ENCODE data around the gene OR6B1. TPM values are rescaled to one million over a fixed set of nuclear protein-coding genes. Genes with fewer than 3 reads are reported as not detected.

OR6B1 gene
- 0.03 TPM in 1 of 2 replicates, not detected in the other for total RNA-seq
- not detected for polyA plus RNA-seq (2012)

DNA sequence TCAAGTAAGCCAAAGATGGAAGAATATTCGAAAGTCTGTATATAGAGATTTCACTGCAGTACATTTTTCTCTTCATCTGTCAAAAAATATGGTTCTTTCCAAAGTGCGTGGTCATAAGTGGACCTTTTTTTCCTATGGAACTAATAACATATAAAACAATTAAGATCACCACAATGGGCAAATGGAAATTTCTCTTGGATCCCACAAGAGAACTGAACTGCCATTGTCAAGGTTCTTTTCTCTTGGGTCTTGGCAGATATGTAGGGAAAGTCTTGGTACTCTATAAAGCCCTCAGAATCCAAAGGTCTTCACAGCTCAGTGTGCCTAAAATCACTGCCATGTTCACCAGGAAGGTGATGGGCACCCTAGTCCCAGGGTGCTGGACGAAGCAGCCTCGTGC lies at the start of gene OR6B1:
Gene OR6B1, plus strand, starts transcription at position 301 of the 400 bp plus-strand sequence. CDS start 3,677 bp downstream, outside the sequence.
- no peak for DNase-seq (ENCODE audit: low read depth)

GRCh38 chr7:143953421-143953820 lies 46.7 kb upstream of the OR6B1 start:
- no peak for DNase-seq (ENCODE audit: low read depth)

- DNase-seq (ENCODE audit: low read depth) = no peak
These were observed 46.0 kb upstream of the OR6B1 start for GRCh38 chr7:143954135-143954534.

- DNase-seq (ENCODE audit: low read depth) = no peak
These were observed 45.6 kb upstream of the OR6B1 start, which contains the start of gene OR2F1 for GRCh38 chr7:143954544-143954943. OR2F1 (plus strand) TSS chr7:143954844; CDS start chr7:143959971, 5,127 bp downstream.

DNA sequence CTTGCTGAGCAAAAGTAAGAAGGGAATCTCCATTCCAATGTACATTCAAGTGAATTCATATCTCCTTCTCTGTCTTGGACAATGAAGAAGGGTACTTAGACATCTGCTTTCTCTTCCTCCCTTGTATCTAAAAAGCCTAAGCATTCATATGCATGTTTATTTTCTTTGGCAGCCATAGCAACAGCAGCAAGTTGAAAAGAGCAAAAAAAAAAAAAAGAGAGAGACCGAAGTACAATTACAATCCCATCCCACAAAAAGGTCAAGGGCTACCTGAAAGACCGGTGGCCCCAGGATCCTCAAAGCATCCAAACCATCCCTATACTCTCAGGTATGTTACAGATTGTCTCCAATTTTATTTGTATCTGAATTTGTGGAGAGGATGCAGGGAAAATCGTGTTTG lies 41.3 kb upstream of the OR6B1 start:
- peak; percentile 15 for DNase-seq (ENCODE audit: low read depth)

DNA sequence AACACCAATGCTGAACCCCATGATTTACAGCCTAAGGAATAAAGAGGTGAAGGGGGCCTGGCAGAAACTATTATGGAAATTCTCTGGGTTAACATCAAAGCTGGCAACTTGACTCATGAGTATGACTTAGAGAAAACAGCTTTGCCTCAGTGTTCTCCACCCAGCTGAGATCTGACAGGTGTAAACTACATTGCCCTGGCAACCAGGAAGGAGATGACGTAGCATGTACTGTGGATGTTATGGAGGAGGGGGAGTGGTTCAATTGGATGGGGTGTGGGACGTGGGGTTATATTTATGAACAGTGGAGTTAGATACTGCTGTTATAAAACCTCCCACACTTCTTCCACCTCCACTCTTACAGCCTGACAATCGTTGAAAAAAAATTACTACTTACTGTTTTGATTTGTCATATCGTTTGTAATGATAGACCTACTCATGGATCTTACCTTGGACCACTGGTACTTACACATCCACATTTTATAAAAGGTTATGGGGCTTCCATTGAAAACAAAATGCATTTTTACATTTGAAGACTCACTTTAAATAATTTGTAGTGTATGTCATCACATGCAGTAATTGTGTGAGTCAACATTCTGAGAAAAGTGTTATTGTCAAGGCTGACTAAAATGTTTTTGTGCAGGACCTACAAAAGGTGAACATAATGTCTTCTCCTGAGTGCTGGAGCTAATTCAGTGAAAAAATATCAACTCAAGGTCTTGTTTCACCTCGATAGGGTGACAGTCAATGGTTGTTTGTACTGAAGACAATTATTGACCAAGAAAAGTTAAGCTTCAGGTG lies 39.1 kb upstream of the OR6B1 start:
- no peak for DNase-seq (ENCODE audit: low read depth)

DNA sequence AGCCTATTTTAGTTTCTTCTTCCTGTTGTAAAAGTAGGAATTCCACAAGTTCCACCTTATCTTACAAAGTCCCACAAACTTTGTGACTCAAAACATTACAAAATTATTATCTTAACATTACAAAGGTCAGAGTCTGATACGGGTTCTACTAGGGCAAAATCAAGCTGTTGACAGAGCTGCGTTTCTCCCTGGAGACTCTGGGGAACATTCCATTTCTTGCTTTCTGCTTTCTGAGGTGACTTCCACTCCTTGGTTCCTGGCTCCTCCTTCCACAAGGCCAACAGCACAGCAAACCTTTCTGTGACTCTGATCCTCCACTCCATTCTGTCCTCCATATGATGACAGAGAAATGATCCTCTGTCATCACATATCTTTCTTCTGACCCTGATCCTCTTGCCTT lies 34.8 kb upstream of the OR6B1 start:
- no peak for DNase-seq (ENCODE audit: low read depth)

GRCh38 chr7:143967398-143967797 lies 32.7 kb upstream of the OR6B1 start:
- DNase-seq (ENCODE audit: low read depth) = no peak

GRCh38 chr7:143973870-143974416 lies 26.2 kb upstream of the OR6B1 start:
- DNase-seq (ENCODE audit: low read depth) = no peak

GRCh38 chr7:143974459-143974858 lies 25.7 kb upstream of the OR6B1 start:
- no peak for DNase-seq (ENCODE audit: low read depth)

DNA sequence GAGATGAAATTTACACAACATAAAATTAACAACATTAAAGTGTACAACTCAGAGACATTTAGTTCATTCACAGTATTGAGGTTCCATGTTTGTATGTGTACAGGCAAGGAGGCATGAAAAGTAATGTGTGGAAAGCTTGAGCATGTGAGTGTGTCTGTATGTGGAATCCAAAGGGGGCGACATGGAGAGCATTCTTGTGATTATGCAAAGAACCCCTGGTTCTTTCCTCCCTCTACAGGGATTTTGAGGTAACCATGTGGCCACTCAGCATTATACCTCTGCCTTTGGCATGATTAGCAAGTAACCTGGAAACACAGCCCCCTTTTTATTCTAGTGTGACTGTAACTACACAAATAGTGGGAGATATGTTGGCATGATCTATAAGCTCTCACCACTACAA lies 24.5 kb upstream of the OR6B1 start:
- DNase-seq (ENCODE audit: low read depth) = no peak

GRCh38 chr7:143978585-143978984 lies 21.5 kb upstream of the OR6B1 start:
- no peak for DNase-seq (ENCODE audit: low read depth)

DNA sequence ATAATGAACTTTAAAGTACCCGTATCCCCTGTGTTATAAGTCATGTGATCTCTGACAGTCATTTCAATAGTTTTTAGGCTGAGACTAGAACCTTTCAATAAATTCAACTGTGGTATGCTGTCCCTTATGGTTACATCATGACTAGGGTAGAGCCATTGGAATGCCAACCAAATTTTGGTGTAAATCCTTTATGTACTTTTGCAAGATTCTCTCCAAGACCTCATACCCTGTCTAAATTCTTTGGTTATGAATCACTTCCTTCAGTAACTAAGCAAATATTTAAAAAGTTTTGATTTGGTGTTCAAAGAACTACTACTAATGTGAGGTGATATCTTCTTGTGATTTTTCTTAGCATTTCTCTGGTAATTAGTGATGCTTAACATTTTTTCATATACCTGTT lies 20.8 kb upstream of the OR6B1 start:
- peak; percentile 60 for DNase-seq (ENCODE audit: low read depth)

DNA sequence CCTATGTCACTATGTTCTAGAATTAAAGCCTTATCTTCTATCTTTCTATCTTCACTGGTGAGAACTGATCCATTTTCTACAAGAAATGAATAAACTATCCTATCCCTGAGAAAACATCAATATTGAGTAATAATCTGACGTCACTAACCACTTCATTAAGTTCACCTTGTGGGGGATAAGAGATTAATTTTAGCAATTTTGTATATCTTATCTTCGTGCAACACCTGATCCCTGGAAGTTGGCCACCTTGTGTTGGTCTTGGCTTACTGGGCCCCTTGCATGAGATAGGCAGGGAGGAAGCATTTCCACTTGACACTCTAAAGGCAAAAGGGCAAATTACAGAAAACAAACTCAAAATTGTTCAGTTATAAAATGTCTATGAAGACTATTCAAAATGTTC lies 20.1 kb upstream of the OR6B1 start:
- no peak for DNase-seq (ENCODE audit: low read depth)

DNA sequence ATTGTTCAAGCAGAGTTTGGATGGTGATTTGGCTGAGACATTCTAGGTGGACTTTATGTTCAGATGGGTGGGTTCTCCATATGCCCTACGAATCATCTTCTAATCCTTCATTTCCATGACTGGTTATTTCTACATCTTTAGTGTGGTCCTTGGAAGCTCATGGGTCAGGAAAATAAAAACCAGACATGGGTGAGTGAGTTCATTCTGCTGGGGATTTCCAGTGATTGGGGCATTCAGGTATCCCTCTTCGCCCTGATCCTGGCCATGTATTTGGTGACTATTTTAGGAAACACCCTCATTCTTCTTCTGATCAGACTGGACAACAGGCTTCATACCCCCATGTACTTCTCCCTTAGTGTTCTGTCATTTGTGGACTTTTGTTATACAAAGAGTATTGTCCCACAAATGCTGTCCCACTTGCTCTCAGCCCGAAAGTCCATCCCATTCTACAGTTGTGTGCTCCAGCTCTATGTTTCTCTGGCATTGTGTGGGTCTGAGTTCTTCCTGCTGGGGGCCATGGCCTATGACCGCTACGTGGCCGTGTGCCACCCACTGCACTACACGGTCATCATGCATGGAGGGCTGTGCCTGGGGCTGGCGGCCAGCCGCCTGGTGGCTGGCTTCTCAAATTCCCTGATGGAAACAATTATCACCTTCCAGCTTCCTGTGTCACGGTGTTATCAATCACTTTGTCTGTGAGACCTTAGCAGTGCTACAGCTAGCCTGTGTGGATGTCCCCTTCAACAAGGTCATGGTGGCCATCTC lies 19.2 kb upstream of the OR6B1 start:
- no peak for DNase-seq (ENCODE audit: low read depth)

DNA sequence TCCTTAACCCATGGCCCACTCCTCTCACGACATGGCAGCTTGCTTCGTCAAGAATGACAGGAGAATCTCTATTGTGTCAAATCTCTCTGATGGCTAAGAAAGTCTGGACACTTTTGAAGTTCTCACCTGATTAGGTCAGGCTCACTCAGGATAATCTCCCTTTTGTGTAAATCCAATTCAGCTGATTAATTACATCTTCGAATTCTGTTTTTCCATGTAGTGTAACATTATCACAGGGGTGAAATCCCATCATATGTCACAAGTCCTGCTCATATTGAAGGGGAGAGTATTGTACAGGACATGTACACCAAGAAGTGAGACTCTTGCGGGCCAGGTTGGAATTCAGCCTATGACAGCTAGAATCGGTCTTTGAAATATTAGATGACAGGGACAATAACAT lies 16.2 kb upstream of the OR6B1 start:
- DNase-seq (ENCODE audit: low read depth) = no peak

- no peak for DNase-seq (ENCODE audit: low read depth)
These were observed 12.6 kb upstream of the OR6B1 start for GRCh38 chr7:143987513-143987912.

DNA sequence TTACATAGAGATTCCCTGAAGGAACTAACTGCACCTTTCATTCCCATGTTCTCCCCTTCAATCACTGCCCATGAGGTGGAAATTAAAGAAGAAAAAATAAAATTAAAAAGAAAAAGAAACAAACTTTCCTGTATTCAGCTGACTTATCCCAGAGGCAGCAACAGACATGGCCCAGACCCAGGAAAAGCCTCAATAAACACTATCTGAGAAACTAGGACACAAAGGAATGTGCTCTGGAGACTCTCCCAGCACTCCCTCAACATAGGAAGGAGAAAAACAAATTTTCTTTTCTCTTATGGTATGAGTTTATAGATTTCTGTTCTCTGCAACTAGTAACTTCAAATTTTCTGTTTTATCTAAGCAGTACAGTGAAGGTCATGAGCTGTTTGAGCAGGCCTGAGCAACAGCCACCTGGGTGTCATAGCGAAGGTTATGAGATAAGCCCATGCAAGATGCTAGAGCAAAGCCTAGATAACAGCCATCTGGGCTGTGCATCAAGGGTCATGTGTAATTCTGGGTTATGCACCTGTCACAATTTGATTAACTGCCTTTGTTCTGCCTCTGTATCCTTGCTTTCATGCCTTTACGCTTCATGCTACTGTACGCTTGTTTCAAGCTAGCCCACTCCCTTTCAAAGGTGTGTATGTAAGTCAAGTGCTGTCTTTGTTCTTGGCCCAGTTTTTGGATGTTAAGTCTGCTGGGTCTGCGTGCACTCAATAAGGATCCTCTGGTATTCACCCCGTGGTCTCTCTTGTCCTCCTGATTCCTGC lies 11.0 kb upstream of the OR6B1 start:
- peak; percentile 34 for DNase-seq (ENCODE audit: low read depth)

GRCh38 chr7:143992670-143993069 lies 7.5 kb upstream of the OR6B1 start:
- peak; percentile 29 for DNase-seq (ENCODE audit: low read depth)

DNA sequence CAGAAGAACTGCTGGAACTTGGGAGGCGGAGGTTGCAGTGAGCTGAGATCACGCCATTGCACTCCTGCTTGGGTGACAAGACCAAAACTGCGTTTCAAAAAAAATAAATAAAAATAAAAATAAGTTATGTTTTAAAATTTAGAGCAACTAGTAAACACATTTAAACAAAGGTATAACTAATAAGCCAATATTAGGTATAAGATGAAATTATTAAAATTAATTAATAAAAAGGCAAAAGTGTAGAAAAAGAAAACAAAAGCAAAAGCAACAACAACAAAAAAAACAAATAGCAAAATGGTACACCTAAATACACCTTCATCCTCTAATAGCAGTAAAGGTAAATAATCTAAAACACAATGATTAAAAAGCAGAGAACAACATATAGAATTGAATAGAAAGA lies 6.2 kb upstream of the OR6B1 start:
- DNase-seq (ENCODE audit: low read depth) = no peak

GRCh38 chr7:144001543-144001942 lies 1.4 kb downstream of the OR6B1 start:
- no peak for DNase-seq (ENCODE audit: low read depth)
